ENCODE measurements around the gene LEPROT. TPM values are rescaled to one million over a fixed set of nuclear protein-coding genes. Genes with fewer than 3 reads are reported as not detected.

The LEPROT gene
- total and polyA plus RNA-seq, 2 of the 8 experiments (the other 6 are each of a cell fraction or from before 2014, with no cell fraction given), result 25.7 to 27.2 TPM

DNA sequence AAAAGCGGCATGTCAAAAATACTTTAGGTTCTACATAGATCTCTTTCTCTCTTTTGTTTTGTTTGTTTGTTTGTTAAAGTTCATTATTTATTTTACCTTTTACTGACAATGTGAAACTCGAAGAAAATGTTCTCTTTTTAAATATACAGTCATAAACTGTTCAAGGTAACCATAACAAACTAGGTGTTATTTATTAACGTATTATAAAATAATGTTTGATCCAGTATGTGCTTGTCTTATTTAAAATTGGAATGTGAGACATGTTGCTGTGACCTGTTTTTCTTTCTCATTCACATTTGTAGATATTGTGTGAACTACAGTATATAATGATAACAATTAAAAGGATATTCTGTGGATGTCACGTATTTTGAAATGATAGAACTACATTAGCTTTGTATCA, 5.9 kb upstream of the LEPROT start:
- DNase-seq (ENCODE audit: low read depth in 1 of 2, low spot score in 2 of 2) (no peak), FAIRE-seq (no peak)
- Histone ChIP-seq H2BK20ac (ENCODE audit: low read length) (no peak overlapping the region), H3K4me3 (ENCODE audit: extremely low read depth in 1 of 4, insufficient read depth in 2 of 4, low read depth in 3 of 4, low read length in 4 of 4) (no peak overlapping the region), H2BK12ac (ENCODE audit: low read depth, low read length) (no peak overlapping the region), H3K4ac (replicated peaks; ENCODE audit: insufficient read length, low read depth, low read length) (no peak overlapping the region), H3K27ac (ENCODE audit: low read depth, low read length) (no peak overlapping the region), H3K36me3 (ENCODE audit: control insufficient read depth in 2 of 4, insufficient read depth in 4 of 4, low read length in 3 of 4) (no peaks in the 10 kb centered on the region), H4K20me1 (replicated peaks in 1 of 2; ENCODE audit: control insufficient read depth in 1 of 2, insufficient read depth in 2 of 2, low read length in 2 of 2) (no peaks in the 10 kb centered on the region), H3K9ac (replicated peaks in 1 of 4; ENCODE audit: extremely low read depth in 1 of 4, low read depth in 3 of 4, low read length in 3 of 4) (no peak overlapping the region), H2BK5ac (ENCODE audit: low read depth, low read length) (no peak overlapping the region), H3K27me3 (replicated peaks in 1 of 4; ENCODE audit: control insufficient read depth in 3 of 4, extremely low read depth in 1 of 4, insufficient read depth in 3 of 4, low read length in 3 of 4) (no peaks in the 10 kb centered on the region), H3K9me3 (ENCODE audit: insufficient read depth in 2 of 2, low read depth in 1 of 2, low read length in 1 of 2) (no peaks in the 10 kb centered on the region), H4K5ac (ENCODE audit: insufficient read length, low read depth, low read length) (no peak overlapping the region), H3K14ac (ENCODE audit: insufficient read length) (no peak overlapping the region), H2AK5ac (ENCODE audit: low read depth, low read length) (no peak overlapping the region), H2BK120ac (replicated peaks; ENCODE audit: low read depth, low read length) (no peak overlapping the region), H3K18ac (ENCODE audit: extremely low read depth, low read length) (no peak overlapping the region), H2AFZ (ENCODE audit: low read length) (no peak overlapping the region), H3K79me1 (ENCODE audit: low read depth, low read length) (no peaks in the 10 kb centered on the region), H3K56ac (replicated peaks; ENCODE audit: insufficient read length, low read depth, low read length) (no peak overlapping the region), H2BK15ac (ENCODE audit: low read length) (no peak overlapping the region), H3K79me2 (ENCODE audit: control insufficient read depth in 1 of 2, insufficient read depth in 2 of 2, low read length in 2 of 2) (no peaks in the 10 kb centered on the region), H3K23me2 (ENCODE audit: low read depth, low read length) (peaks cover under 1% of the 10 kb centered on the region; the same call in 1 of the 2 replicates), H3K4me2 (ENCODE audit: insufficient read depth in 1 of 2, low read depth in 2 of 2, low read length in 2 of 2) (no peak overlapping the region), H4K8ac (ENCODE audit: extremely low read depth, insufficient read depth, low read length) (no peak overlapping the region), H3K4me1 (replicated peaks in 1 of 4; ENCODE audit: control insufficient read depth in 3 of 4, insufficient read depth in 4 of 4, low read length in 3 of 4) (peaks cover 0 to 10% (median 2%) of the 10 kb centered on the region in 4 experiments; a peak in 3 of 7 replicates), H3K23ac (ENCODE audit: insufficient read length) (no peak overlapping the region), H4K91ac (replicated peaks; ENCODE audit: insufficient read length, low read length) (no peak overlapping the region)
- ChIA-PET POLR2A (ENCODE audit: partially characterized antibody) (no interaction called here), CTCF (ENCODE audit: partially characterized antibody) (interaction anchor here (1.4 kb wide), 1 partner anchor 273 kb away, joined by 3 read pairs; no protein-coding TSS in a partner anchor)
- WGBS, 2 experiments (ENCODE audit: extremely low coverage in 1 of 2, insufficient coverage in 1 of 2, insufficient read length in 1 of 2, insufficient replicate concordance in 2 of 2, low coverage in 1 of 2, low lambda C conversion rate in 2 of 2, missing lambda C conversion rate in 1 of 2), result 83% methylated on average over 4 of the region's 4 CpGs; no CpG with 5 or more reads in 1 of the 2 experiments
- TF ChIP-seq SUZ12 (IDR thresholded peaks at IDR 0.05; ENCODE audit: low read length) (no peak), POLR2AphosphoS5 (IDR thresholded peaks at IDR 0.05; ENCODE audit: low read depth, low read length) (no peak), RFX5 (IDR thresholded peaks at IDR 0.05; ENCODE audit: borderline replicate concordance, low read depth, low read length) (no peak), PHF8 (conservative IDR thresholded peaks at IDR 0.05; ENCODE audit: low read depth, low read length) (no peak), KDM1A (IDR thresholded peaks at IDR 0.05; ENCODE audit: borderline replicate concordance, low read length) (no peak), YY1 (IDR thresholded peaks at IDR 0.05; ENCODE audit: low read depth, low read length) (no peak)
- TF ChIP-seq, protein P1, sequence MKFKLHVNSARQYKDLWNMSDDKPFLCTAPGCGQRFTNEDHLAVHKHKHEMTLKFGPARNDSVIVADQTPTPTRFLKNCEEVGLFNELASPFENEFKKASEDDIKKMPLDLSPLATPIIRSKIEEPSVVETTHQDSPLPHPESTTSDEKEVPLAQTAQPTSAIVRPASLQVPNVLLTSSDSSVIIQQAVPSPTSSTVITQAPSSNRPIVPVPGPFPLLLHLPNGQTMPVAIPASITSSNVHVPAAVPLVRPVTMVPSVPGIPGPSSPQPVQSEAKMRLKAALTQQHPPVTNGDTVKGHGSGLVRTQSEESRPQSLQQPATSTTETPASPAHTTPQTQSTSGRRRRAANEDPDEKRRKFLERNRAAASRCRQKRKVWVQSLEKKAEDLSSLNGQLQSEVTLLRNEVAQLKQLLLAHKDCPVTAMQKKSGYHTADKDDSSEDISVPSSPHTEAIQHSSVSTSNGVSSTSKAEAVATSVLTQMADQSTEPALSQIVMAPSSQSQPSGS (IDR thresholded peaks at IDR 0.05; ENCODE audit: low read length), result no peak
- TF ChIP-seq, protein P2, sequence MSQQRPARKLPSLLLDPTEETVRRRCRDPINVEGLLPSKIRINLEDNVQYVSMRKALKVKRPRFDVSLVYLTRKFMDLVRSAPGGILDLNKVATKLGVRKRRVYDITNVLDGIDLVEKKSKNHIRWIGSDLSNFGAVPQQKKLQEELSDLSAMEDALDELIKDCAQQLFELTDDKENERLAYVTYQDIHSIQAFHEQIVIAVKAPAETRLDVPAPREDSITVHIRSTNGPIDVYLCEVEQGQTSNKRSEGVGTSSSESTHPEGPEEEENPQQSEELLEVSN (IDR thresholded peaks at IDR 0.05), result no peak
- TF ChIP-seq, protein P3, sequence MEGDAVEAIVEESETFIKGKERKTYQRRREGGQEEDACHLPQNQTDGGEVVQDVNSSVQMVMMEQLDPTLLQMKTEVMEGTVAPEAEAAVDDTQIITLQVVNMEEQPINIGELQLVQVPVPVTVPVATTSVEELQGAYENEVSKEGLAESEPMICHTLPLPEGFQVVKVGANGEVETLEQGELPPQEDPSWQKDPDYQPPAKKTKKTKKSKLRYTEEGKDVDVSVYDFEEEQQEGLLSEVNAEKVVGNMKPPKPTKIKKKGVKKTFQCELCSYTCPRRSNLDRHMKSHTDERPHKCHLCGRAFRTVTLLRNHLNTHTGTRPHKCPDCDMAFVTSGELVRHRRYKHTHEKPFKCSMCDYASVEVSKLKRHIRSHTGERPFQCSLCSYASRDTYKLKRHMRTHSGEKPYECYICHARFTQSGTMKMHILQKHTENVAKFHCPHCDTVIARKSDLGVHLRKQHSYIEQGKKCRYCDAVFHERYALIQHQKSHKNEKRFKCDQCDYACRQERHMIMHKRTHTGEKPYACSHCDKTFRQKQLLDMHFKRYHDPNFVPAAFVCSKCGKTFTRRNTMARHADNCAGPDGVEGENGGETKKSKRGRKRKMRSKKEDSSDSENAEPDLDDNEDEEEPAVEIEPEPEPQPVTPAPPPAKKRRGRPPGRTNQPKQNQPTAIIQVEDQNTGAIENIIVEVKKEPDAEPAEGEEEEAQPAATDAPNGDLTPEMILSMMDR (IDR thresholded peaks at IDR 0.05; ENCODE audit: control extremely low read depth in 1 of 3, insufficient read depth in 1 of 3, low read depth in 1 of 3, low read length in 3 of 3), result no peak

All from H1 (cell line).